GM12878 (cell line): ENCODE results near the gene CELSR3. TPM values are rescaled to one million over a fixed set of nuclear protein-coding genes. Genes with fewer than 3 reads are reported as not detected.

Source experiments
- BCL11A ChIP-seq: IDR thresholded peaks from 2 replicates; pipeline ENCODE4 v1.6.1; 2011; ENCODE audit warnings: low read depth, low read length
- BRCA1 ChIP-seq: IDR thresholded peaks from 2 replicates; pipeline ENCODE4 v1.6.1; 2011; ENCODE audit warnings: low read depth, low read length, improper control_type of control experiment
- ELK1 ChIP-seq: IDR thresholded peaks from 2 replicates; pipeline ENCODE4 v1.6.1; 2012; ENCODE audit warnings: low read depth, low read length, improper control_type of control experiment
- FOS ChIP-seq: IDR thresholded peaks from 3 replicates; pipeline ENCODE4 v1.6.1; 2011; ENCODE audit warnings: borderline replicate concordance; ENCODE audit not compliant: insufficient read length; ENCODE audit errors: extremely low read depth
- HDAC6 ChIP-seq: fragments of 200-600 bp; sonication (generic); IDR thresholded peaks from one replicate; pipeline ENCODE4 v1.8.0; 2017; ENCODE audit warnings: antibody characterized with exemption; ENCODE audit not compliant: unreplicated experiment
- IKZF1 ChIP-seq: fragments of 450-650 bp; conservative IDR thresholded peaks from 2 replicates; pipeline ENCODE4 v1.6.1; 2017; ENCODE audit warnings: antibody characterized with exemption, mild to moderate bottlenecking
- KDM1A ChIP-seq: fragments of 200-600 bp; sonication (generic); IDR thresholded peaks from 2 replicates; pipeline ENCODE4 v1.6.1; 2016; ENCODE audit warnings: borderline replicate concordance
- MEF2B ChIP-seq: fragments of 450-650 bp; IDR thresholded peaks from 2 replicates; pipeline ENCODE4 v1.6.1; 2018; ENCODE audit warnings: mild to moderate bottlenecking, moderate library complexity; ENCODE audit not compliant: partially characterized antibody, poor library complexity, severe bottlenecking
- MLLT1 ChIP-seq: fragments of 450-650 bp; IDR thresholded peaks from 2 replicates; pipeline ENCODE4 v1.6.1; 2016; ENCODE audit warnings: mild to moderate bottlenecking
- NFYA ChIP-seq: IDR thresholded peaks from 2 replicates; pipeline ENCODE4 v1.6.1; 2011; ENCODE audit warnings: low read depth, mild to moderate bottlenecking, low read length, improper control_type of control experiment, borderline replicate concordance
- NR2C1 ChIP-seq: fragments of 450-650 bp; IDR thresholded peaks from 2 replicates; pipeline ENCODE4 v1.6.1; 2017; ENCODE audit warnings: antibody characterized with exemption, mild to moderate bottlenecking, moderate library complexity
- POLR2AphosphoS2 ChIP-seq: IDR thresholded peaks from 2 replicates; pipeline ENCODE4 v1.6.1; 2011; ENCODE audit warnings: low read depth, mild to moderate bottlenecking, low read length, improper control_type of control experiment, moderate library complexity
- POU2F2 ChIP-seq: IDR thresholded peaks from 3 replicates; pipeline ENCODE4 v1.6.1; 2011; ENCODE audit warnings: low read depth, mild to moderate bottlenecking, low read length, borderline replicate concordance
- RB1 ChIP-seq: fragments of 450-650 bp; formaldehyde crosslinking; IDR thresholded peaks from 2 replicates; pipeline ENCODE4 v1.6.1; 2017; ENCODE audit warnings: mild to moderate bottlenecking, borderline replicate concordance
- RELA ChIP-seq: fragments of 450-650 bp; IDR thresholded peaks from 2 replicates; pipeline ENCODE4 v1.8.0; 2014; ENCODE audit warnings: borderline replicate concordance; ENCODE audit not compliant: partially characterized antibody
- SIN3A ChIP-seq: IDR thresholded peaks from 2 replicates; pipeline ENCODE4 v1.6.1; 2012; ENCODE audit warnings: low read depth, low read length, improper control_type of control experiment
- SMARCA5 ChIP-seq: fragments of 450-650 bp; IDR thresholded peaks from 2 replicates; pipeline ENCODE4 v1.6.1; 2017; ENCODE audit warnings: mild to moderate bottlenecking
- STAT3 ChIP-seq: IDR thresholded peaks from 2 replicates; pipeline ENCODE4 v1.6.1; 2011; ENCODE audit warnings: low read depth, low read length, improper control_type of control experiment
- YY1 ChIP-seq: IDR thresholded peaks from 2 replicates; pipeline ENCODE4 v1.6.1; 2011; ENCODE audit warnings: low read depth, mild to moderate bottlenecking, low read length
- ZNF24 ChIP-seq: fragments of 450-650 bp; IDR thresholded peaks from 2 replicates; pipeline ENCODE4 v1.6.1; 2017; ENCODE audit warnings: antibody characterized with exemption, mild to moderate bottlenecking
- ZNF592 ChIP-seq: fragments of 450-650 bp; IDR thresholded peaks from 2 replicates; pipeline ENCODE4 v1.6.1; 2017; ENCODE audit warnings: mild to moderate bottlenecking, moderate library complexity
- polyA plus RNA-seq, 11 experiments: library from polyadenylated mRNA; depleted of rRNA in 4 of 11; unstranded in 6 of 11; stranded (reverse) in 5 of 11; fragments of >200 nt; fragmentation: Nextera tagmentation in 4 of 11; fragmentation: Illumina TruSeq in 1 of 11; extraction: Ambion mirVana in 4 of 11; extraction: Trizol in 1 of 11; gene quantifications; 1 replicate in 1 of 11; 2 replicates in 10 of 11; pipeline versions ENCODE4 v1.2.1 to v1.2.3, GENCODE V29; 2011 to 2016; ENCODE audit warnings: inconsistent platforms in 2 of 11, missing spikeins in 2 of 11, low read depth in 1 of 11
- total RNA-seq, 4 experiments: library from RNA; depleted of rRNA in 3 of 4; stranded (reverse); fragments of >200 nt in 3 of 4; fragmentation: Illumina TruSeq in 1 of 4; extraction: Trizol in 1 of 4; gene quantifications; 2 replicates each; pipeline versions ENCODE4 v1.2.1 to v1.2.3, GENCODE V29; 2013 to 2021
- TF ChIP-seq, protein P1 (sequence below): fragments of 450-650 bp; conservative IDR thresholded peaks from 2 replicates; pipeline ENCODE4 v1.6.1; 2017; ENCODE audit warnings: mild to moderate bottlenecking, moderate library complexity

The CELSR3 gene
- total and polyA plus RNA-seq, 10 of the 15 experiments (the other 5 are each of a cell fraction or from before 2014, with no cell fraction given), result 0.08 to 1.6 (median 0.57) TPM

GRCh38 chr3:48684480-48685143 is 21.9 kb upstream of the CELSR3 start (continued):
- TF ChIP-seq MLLT1, result no peak
- no peak for TF ChIP-seq ELK1
- TF ChIP-seq POLR2AphosphoS2, result no peak
- no peak for TF ChIP-seq NFYA
- 0 out of 2 replicates have a peak, but pooled peaks have one; percentile 31 for TF ChIP-seq SMARCA5
- no peak for TF ChIP-seq MEF2B
- no peak for TF ChIP-seq YY1
- no peak for TF ChIP-seq BRCA1
- no peak for TF ChIP-seq NR2C1
- no peak for TF ChIP-seq SIN3A
- TF ChIP-seq ZNF592, result no peak
- TF ChIP-seq BCL11A, result no peak
- no peak for TF ChIP-seq HDAC6
- no peak for TF ChIP-seq RELA
- TF ChIP-seq, protein P1, sequence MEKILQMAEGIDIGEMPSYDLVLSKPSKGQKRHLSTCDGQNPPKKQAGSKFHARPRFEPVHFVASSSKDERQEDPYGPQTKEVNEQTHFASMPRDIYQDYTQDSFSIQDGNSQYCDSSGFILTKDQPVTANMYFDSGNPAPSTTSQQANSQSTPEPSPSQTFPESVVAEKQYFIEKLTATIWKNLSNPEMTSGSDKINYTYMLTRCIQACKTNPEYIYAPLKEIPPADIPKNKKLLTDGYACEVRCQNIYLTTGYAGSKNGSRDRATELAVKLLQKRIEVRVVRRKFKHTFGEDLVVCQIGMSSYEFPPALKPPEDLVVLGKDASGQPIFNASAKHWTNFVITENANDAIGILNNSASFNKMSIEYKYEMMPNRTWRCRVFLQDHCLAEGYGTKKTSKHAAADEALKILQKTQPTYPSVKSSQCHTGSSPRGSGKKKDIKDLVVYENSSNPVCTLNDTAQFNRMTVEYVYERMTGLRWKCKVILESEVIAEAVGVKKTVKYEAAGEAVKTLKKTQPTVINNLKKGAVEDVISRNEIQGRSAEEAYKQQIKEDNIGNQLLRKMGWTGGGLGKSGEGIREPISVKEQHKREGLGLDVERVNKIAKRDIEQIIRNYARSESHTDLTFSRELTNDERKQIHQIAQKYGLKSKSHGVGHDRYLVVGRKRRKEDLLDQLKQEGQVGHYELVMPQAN, result no peak
- TF ChIP-seq RB1, result no peak
- no peak for TF ChIP-seq KDM1A
- TF ChIP-seq FOS, result no peak
- no peak for TF ChIP-seq POU2F2
- no peak for TF ChIP-seq STAT3
- TF ChIP-seq ZNF24, result no peak
- peak; percentile 80 for TF ChIP-seq IKZF1
